Effector CD8-positive, alpha-beta T cell (primary cell): ENCODE measurements around the gene PHF13.

Source experiments
- DNase-seq: peaks from one replicate; lab custom pipeline; 2025; lab: John Stamatoyannopoulos, UW

The PHF13 gene

GRCh38 chr1:6666696-6667095 is 53.2 kb downstream of the PHF13 start:
- no peak for DNase-seq

DNA sequence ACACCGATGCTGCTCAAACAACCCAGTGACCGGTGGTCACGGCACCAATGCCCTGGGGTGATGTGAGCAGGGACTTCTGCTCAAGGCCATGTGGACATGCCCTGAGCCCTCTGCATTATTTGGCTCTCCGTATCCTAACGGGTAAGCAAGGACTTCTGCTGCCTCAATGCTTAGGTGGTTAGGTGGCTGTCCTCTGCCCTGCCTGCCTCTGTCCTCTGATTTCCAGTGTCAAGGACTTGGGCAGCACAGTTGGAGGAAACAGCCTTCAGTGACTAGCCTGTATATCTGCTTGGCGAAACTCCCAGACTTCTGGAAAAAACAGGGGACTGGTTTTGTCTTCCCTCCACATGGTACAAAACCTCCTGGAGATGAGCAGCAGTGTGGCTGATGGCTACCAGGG is 53.6 kb downstream of the PHF13 start:
- DNase-seq, result no peak

DNA sequence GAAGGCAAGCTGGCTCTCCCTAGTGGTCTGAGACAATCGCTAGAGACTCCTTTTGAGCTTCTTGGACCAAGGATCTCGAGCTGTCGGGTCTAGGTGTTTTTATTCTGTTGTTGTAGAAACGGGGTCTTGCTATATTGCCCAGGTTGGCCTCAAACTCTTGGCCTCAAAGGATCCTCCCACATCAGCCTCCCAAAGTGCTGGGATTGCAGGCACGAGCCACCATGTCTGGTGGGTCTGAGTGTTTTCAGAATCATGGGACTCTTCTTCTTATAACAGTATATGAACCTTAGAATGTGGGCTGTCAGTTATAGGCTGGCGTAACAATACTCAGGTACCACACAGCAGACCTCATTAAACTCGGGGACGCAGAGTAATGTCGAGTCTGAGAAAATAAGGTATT is 55.0 kb downstream of the PHF13 start:
- DNase-seq, result no peak

DNA sequence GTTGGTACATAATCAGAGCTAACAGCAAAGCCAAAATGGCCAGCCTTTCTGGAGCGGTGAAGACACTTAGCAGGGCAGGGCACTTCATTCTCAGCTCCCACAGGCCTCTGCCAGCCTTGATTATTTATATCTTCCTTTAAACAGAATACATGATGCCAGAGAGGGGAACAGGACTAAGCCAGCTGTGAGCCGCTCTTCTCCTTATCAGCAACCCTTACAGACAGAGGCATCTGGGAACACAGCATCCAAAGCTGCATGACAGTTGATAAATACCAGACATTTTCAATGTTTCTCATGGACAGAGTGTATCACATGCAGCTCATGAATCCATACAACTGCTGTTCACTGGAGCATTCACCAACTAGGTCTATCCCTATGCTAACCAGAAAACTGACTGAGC is 59.0 kb downstream of the PHF13 start:
- DNase-seq, result no peak
